ENCODE results near the gene VDR. TPM values are rescaled to one million over a fixed set of nuclear protein-coding genes. Genes with fewer than 3 reads are reported as not detected.

VDR gene
- total and polyA plus RNA-seq, 2 donors (not counting 1 experiment from before 2014, with no cell fraction given): 0.37 to 0.42 TPM

DNA sequence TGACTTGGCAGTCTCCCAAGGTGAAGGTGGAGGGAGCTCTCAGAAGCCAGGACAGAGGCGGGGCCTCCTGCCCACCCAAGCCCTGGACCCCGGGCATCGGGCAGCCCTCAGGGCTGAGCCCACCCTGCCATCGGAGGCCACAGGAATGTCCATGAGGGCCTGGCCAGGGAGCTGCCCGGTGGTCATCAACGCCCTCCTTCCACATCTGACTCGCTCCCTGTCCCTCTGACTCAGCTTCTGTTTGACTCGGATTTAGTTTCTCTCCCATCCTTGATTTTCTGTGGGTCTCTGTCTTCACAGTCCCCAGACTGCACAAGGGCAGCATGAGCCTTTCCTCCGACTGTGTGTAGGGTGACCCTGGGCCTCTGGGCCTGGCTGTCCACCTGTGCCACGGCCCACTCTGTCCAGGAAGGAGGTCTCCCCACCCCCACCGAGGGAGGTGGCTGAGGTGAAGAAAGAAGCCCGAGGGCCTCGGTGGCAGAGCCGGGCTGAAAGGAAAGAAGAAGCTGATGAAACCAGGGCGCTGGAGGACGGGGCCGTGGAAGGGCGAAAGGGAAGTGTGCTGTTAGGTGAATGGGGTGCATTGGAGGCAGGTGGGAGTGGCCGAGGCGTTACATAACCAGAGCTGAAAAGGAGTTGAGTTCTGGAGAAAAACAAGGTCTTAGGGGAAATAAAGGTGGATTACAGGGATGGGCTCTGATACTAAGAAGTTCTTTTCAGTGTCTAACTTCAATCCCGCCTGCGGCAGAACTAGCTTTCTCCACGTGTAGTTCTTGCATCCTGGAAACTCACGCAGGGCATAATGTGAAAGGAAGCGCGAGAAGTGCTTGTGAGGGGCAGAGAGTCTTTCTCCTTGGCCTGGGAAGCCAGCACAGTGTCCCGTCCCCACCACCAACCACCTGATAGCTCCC is 41.9 kb upstream of the VDR start:
- H2AFZ ChIP-seq (ENCODE audit: insufficient read depth, low read depth, low read length, poor library complexity, severe bottlenecking): no peak overlapping the region
- H3K4me1 ChIP-seq (ENCODE audit: control insufficient read depth in 2 of 2, insufficient read depth in 2 of 2, low read length in 2 of 2): peaks cover 0 to 4% of the 10 kb centered on the region in 2 donors
- peaks cover 0 to 14% (median 2%) of the 10 kb centered on the region in 4 experiments for H3K27me3 ChIP-seq (replicated peaks in 1 of 4; ENCODE audit: control extremely low read depth in 1 of 4, control insufficient read depth in 3 of 4, insufficient read depth in 4 of 4, low read length in 3 of 4)
- H3K27me3 Mint-ChIP-seq: peaks cover 24% of the 10 kb centered on the region
- no peaks in the 10 kb centered on the region for H3K36me3 ChIP-seq (replicated peaks in 1 of 2; ENCODE audit: control extremely low read depth in 1 of 2, control insufficient read depth in 1 of 2, extremely low read depth in 1 of 2, insufficient read depth in 2 of 2, low read length in 1 of 2)
- no peaks in the 10 kb centered on the region for H3K79me2 ChIP-seq (ENCODE audit: control insufficient read depth, insufficient read depth, low read length)
- no peak overlapping the region for H3K4me3 Mint-ChIP-seq
- no peak overlapping the region for H3K4me3 ChIP-seq (ENCODE audit: control extremely low read depth in 1 of 5, extremely low read depth in 1 of 5, insufficient read depth in 1 of 5, low read depth in 2 of 5, low read length in 4 of 5)
- ATAC-seq (ENCODE audit: low read depth): no peak
- no peak overlapping the region for H3K27ac ChIP-seq (ENCODE audit: low read length in 2 of 2)
- peaks cover 0 to 9% (median 0%) of the 10 kb centered on the region in 3 donors for H3K9me3 ChIP-seq (ENCODE audit: control extremely low read depth in 1 of 3, control insufficient read depth in 2 of 3, insufficient read depth in 1 of 3, low read length in 2 of 3)
- DNase-seq: no peak
- no peak overlapping the region for H3K9ac ChIP-seq (ENCODE audit: low read length)
- H4K20me1 ChIP-seq (ENCODE audit: control insufficient read depth, insufficient read depth, low read length, poor library complexity, severe bottlenecking): no peaks in the 10 kb centered on the region
- H3K9me3 Mint-ChIP-seq (ENCODE audit: insufficient read depth): no peaks in the 10 kb centered on the region
- CTCF ChIA-PET: interaction anchor here (0.9 to 1.2 kb wide), 3 partner anchors 17 to 211 kb away, joined by 3 to 4 read pairs (median 4); partner anchors contain the start of genes ASB8 and TMEM106C
- intact Hi-C loops (cut with micrococcal nuclease): no loop called here
- POLR2A ChIA-PET: no interaction called here
- H3K27ac Mint-ChIP-seq: no peak overlapping the region
- H3K4me2 ChIP-seq (replicated peaks; ENCODE audit: low read depth, low read length, poor library complexity, severe bottlenecking): no peak overlapping the region
- TF ChIP-seq, protein P1, sequence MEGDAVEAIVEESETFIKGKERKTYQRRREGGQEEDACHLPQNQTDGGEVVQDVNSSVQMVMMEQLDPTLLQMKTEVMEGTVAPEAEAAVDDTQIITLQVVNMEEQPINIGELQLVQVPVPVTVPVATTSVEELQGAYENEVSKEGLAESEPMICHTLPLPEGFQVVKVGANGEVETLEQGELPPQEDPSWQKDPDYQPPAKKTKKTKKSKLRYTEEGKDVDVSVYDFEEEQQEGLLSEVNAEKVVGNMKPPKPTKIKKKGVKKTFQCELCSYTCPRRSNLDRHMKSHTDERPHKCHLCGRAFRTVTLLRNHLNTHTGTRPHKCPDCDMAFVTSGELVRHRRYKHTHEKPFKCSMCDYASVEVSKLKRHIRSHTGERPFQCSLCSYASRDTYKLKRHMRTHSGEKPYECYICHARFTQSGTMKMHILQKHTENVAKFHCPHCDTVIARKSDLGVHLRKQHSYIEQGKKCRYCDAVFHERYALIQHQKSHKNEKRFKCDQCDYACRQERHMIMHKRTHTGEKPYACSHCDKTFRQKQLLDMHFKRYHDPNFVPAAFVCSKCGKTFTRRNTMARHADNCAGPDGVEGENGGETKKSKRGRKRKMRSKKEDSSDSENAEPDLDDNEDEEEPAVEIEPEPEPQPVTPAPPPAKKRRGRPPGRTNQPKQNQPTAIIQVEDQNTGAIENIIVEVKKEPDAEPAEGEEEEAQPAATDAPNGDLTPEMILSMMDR (IDR thresholded peaks at IDR 0.05): no peak
- no peak for TF ChIP-seq EZH2 (IDR thresholded peaks at IDR 0.05; ENCODE audit: borderline replicate concordance, insufficient read depth, low read depth, low read length, poor library complexity, severe bottlenecking)
- 53% methylated on average over 26 of the region's 27 CpGs for WGBS (ENCODE audit: insufficient coverage)
- no peaks in the 10 kb centered on the region for H3K4me1 Mint-ChIP-seq

DNA sequence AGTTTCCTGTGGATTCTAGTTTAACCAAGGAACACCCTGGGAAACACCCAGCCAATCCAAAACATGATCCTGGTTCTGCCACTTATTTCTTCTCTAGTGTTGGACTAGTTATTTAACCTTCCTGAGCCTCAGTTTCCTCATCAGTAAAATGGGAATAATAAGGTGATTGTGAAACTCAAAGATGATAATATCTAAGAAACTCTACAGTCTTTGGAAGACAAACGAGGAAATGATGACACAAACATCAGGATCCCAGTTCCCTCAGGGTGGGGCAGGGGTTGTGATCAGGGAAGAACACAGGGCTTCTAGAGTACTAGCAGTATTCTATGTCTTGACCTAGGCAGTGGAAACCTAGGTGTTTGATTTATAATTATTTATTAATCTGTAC is 40.5 kb upstream of the VDR start:
- Histone ChIP-seq H4K20me1 (ENCODE audit: control insufficient read depth, insufficient read depth, low read length, poor library complexity, severe bottlenecking) (no peaks in the 10 kb centered on the region), H3K9me3 (ENCODE audit: control extremely low read depth in 1 of 3, control insufficient read depth in 2 of 3, insufficient read depth in 1 of 3, low read length in 2 of 3) (peaks cover 0 to 9% (median 0%) of the 10 kb centered on the region in 3 donors), H3K4me3 (ENCODE audit: control extremely low read depth in 1 of 5, extremely low read depth in 1 of 5, insufficient read depth in 1 of 5, low read depth in 2 of 5, low read length in 4 of 5) (no peak overlapping the region), H2AFZ (ENCODE audit: insufficient read depth, low read depth, low read length, poor library complexity, severe bottlenecking) (no peak overlapping the region), H3K4me2 (replicated peaks; ENCODE audit: low read depth, low read length, poor library complexity, severe bottlenecking) (no peak overlapping the region), H3K27ac (ENCODE audit: low read length in 2 of 2) (no peak overlapping the region), H3K27me3 (replicated peaks in 1 of 4; ENCODE audit: control extremely low read depth in 1 of 4, control insufficient read depth in 3 of 4, insufficient read depth in 4 of 4, low read length in 3 of 4) (peaks cover 0 to 11% (median 4%) of the 10 kb centered on the region in 4 experiments), H3K4me1 (ENCODE audit: control insufficient read depth in 2 of 2, insufficient read depth in 2 of 2, low read length in 2 of 2) (peaks cover 0 to 4% of the 10 kb centered on the region in 2 donors), H3K79me2 (ENCODE audit: control insufficient read depth, insufficient read depth, low read length) (no peaks in the 10 kb centered on the region), H3K9ac (ENCODE audit: low read length) (no peak overlapping the region), H3K36me3 (replicated peaks in 1 of 2; ENCODE audit: control extremely low read depth in 1 of 2, control insufficient read depth in 1 of 2, extremely low read depth in 1 of 2, insufficient read depth in 2 of 2, low read length in 1 of 2) (no peaks in the 10 kb centered on the region)
- no peak overlapping the region for H3K27ac Mint-ChIP-seq
- ATAC-seq (ENCODE audit: low read depth) (no peak), DNase-seq (no peak)
- POLR2A ChIA-PET: no interaction called here
- H3K4me3 Mint-ChIP-seq: no peak overlapping the region
- intact Hi-C loops (cut with micrococcal nuclease): no loop called here
- H3K4me1 Mint-ChIP-seq: peaks cover 2% of the 10 kb centered on the region
- TF ChIP-seq, protein P1 (IDR thresholded peaks at IDR 0.05): no peak
- TF ChIP-seq EZH2 (IDR thresholded peaks at IDR 0.05; ENCODE audit: borderline replicate concordance, insufficient read depth, low read depth, low read length, poor library complexity, severe bottlenecking): no peak
- CTCF ChIA-PET: no interaction called here
- no peaks in the 10 kb centered on the region for H3K9me3 Mint-ChIP-seq (ENCODE audit: insufficient read depth)
- peaks cover 33% of the 10 kb centered on the region for H3K27me3 Mint-ChIP-seq
- no CpG with 5 or more reads among the region's 1 CpG for WGBS (ENCODE audit: insufficient coverage)
